HL-60 (cell line): ENCODE measurements around the gene SERPINA3.

ENCODE experiments used
- DNase-seq, 2 experiments: peaks; one replicate each; pipeline ENCODE4 v3.0.0-alpha.2; 2010 to 2020; ENCODE audit warnings: low read depth in 1 of 2, low spot score in 1 of 2
- H3K27ac ChIP-seq: fragments of 250-450 bp; sonication (Bioruptor Pico); replicated peaks from 2 replicates; pipeline ENCODE4 v1.5.1; 2020; ENCODE audit warnings: mild to moderate bottlenecking, moderate library complexity
- H3K27me3 ChIP-seq: fragments of 250-450 bp; sonication (Bioruptor Pico); 2 replicates; pipeline ENCODE4 v1.5.1; 2021; ENCODE audit warnings: mild to moderate bottlenecking, moderate library complexity; ENCODE audit not compliant: insufficient read depth, poor library complexity, severe bottlenecking
- H3K4me3 ChIP-seq: replicated peaks from 2 replicates; pipeline ENCODE4 v1.5.1; 2011; ENCODE audit warnings: mild to moderate bottlenecking, control low read depth, low read length; ENCODE audit not compliant: insufficient read depth
- CTCF ChIP-seq: IDR thresholded peaks from one replicate; pipeline ENCODE4 v1.5.1; 2011; ENCODE audit warnings: low read length, control low read depth, inconsistent platforms; ENCODE audit not compliant: insufficient read depth
- GABPA ChIP-seq: IDR thresholded peaks from 2 replicates; pipeline ENCODE4 v1.6.1; 2012; ENCODE audit warnings: low read depth
- POLR2AphosphoS5 ChIP-seq: IDR thresholded peaks from 2 replicates; pipeline ENCODE4 v1.6.1; 2012; ENCODE audit warnings: low read depth
- REST ChIP-seq: IDR thresholded peaks from 2 replicates; pipeline ENCODE4 v1.6.1; 2012; ENCODE audit warnings: low read depth; ENCODE audit not compliant: insufficient replicate concordance
- SPI1 ChIP-seq: IDR thresholded peaks from 2 replicates; pipeline ENCODE4 v1.6.1; 2012; ENCODE audit warnings: low read depth, mild to moderate bottlenecking, borderline replicate concordance

Gene SERPINA3

GRCh38 chr14:94624537-94625352 lies 12.6 kb downstream of the SERPINA3 start:
- peaks cover 4% of the 10 kb centered on the region for H3K27me3 ChIP-seq
- H3K4me3 ChIP-seq = no peak overlapping the region
- TF ChIP-seq POLR2AphosphoS5 = no peak
- no peak for TF ChIP-seq CTCF
- no peak for TF ChIP-seq GABPA
- no peak for TF ChIP-seq REST
- TF ChIP-seq SPI1 = no peak
- H3K27ac ChIP-seq = no peak overlapping the region
- DNase-seq = no peak

GRCh38 chr14:94625353-94625635 lies 13.1 kb downstream of the SERPINA3 start:
- Histone ChIP-seq H3K27me3 (peaks cover 4% of the 10 kb centered on the region), H3K4me3 (no peak overlapping the region), H3K27ac (no peak overlapping the region)
- no peak for DNase-seq
- TF ChIP-seq CTCF (no peak), GABPA (no peak), POLR2AphosphoS5 (no peak), SPI1 (no peak), REST (no peak)

GRCh38 chr14:94628578-94628977 lies 16.4 kb downstream of the SERPINA3 start:
- no peak overlapping the region for H3K4me3 ChIP-seq
- no peak for DNase-seq
- H3K27ac ChIP-seq = no peak overlapping the region
- no peak for TF ChIP-seq SPI1
- TF ChIP-seq POLR2AphosphoS5 = no peak
- no peak for TF ChIP-seq REST
- no peak for TF ChIP-seq CTCF
- no peak for TF ChIP-seq GABPA
- peaks cover 4% of the 10 kb centered on the region for H3K27me3 ChIP-seq
